Duodenal mucosa (tissue), 2 donors: ENCODE measurements around the gene PRR33.

Experiments
- H3K27ac ChIP-seq: one replicate; pipeline ENCODE4 v1.7.0; 2013; ENCODE audit warnings: low read depth, low read length
- H3K27me3 ChIP-seq, 2 donors: one replicate each; pipeline ENCODE4 v1.7.0; 2013; ENCODE audit warnings: low read length in 2 of 2, control low read depth in 1 of 2; ENCODE audit not compliant: insufficient read depth in 2 of 2, control insufficient read depth in 1 of 2
- H3K36me3 ChIP-seq, 2 donors: one replicate each; pipeline ENCODE4 v1.7.0; 2013; ENCODE audit warnings: low read length in 2 of 2, control low read depth in 1 of 2; ENCODE audit not compliant: insufficient read depth in 2 of 2, control insufficient read depth in 1 of 2
- H3K4me1 ChIP-seq, 2 donors: one replicate each; pipeline ENCODE4 v1.7.0; 2013; ENCODE audit warnings: low read length in 2 of 2, control low read depth in 1 of 2; ENCODE audit not compliant: insufficient read depth in 2 of 2, control insufficient read depth in 1 of 2
- H3K4me3 ChIP-seq, 2 donors: one replicate each; pipeline ENCODE4 v1.7.0; 2013; ENCODE audit warnings: low read length in 2 of 2, low read depth in 1 of 2
- H3K9ac ChIP-seq, 2 donors: one replicate each; pipeline ENCODE4 v1.7.0; 2013; ENCODE audit warnings: low read length in 2 of 2, low read depth in 1 of 2
- H3K9me3 ChIP-seq, 2 donors: one replicate each; pipeline ENCODE4 v1.7.0; 2013; ENCODE audit warnings: low read length in 2 of 2, control low read depth in 1 of 2; ENCODE audit not compliant: control insufficient read depth in 1 of 2

The PRR33 gene

DNA sequence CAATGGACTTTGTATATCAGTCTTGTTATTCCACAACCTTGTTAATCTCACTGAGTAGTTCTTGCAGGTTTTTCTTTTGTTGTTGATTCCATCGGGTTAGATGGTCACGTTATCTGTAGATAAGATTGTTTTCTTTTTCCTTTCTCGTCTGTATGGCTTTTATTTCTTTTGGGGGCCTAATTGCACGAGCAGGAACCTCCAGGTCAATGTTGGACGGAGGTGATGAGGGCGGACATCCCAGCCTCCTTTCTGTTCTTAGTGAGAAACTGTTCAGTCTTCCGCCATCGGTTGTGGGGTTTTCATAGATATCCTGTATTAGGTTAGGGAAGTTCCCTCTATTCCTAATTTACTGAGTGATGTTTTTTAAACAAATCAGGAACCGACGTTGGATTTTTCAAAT is 4.8 kb upstream of the PRR33 start:
- Histone ChIP-seq H3K27ac (no peak overlapping the region), H3K9ac (no peak overlapping the region), H3K4me3 (no peak overlapping the region)

DNA sequence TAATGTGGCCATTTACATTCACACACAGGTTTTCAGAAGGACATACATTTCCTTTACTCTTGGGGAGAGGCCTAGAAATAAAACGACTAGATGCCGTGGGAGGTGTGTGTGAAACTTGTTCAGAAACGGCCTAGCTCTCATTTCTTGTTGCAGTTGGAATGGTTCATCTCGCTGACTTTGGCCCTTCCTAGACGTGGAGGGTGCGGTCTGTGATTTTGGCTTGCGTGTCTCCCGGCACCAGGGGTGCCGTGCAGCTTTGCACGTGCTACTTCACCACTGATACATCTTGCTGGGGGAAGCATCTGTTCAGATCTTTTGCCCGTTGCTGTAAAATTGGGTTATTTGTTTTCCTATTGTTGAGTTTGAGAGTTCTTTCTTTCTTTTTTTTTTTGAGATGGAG is 3.1 kb upstream of the PRR33 start:
- Histone ChIP-seq H3K27ac (no peak overlapping the region), H3K9me3 (no peaks in the 10 kb centered on the region)

More for the DNA sequence above, 4.8 kb upstream of the PRR33 start:
- Histone ChIP-seq H3K4me1 (no peaks in the 10 kb centered on the region), H3K27me3 (no peaks in the 10 kb centered on the region), H3K9me3 (no peaks in the 10 kb centered on the region), H3K36me3 (no peaks in the 10 kb centered on the region)

DNA sequence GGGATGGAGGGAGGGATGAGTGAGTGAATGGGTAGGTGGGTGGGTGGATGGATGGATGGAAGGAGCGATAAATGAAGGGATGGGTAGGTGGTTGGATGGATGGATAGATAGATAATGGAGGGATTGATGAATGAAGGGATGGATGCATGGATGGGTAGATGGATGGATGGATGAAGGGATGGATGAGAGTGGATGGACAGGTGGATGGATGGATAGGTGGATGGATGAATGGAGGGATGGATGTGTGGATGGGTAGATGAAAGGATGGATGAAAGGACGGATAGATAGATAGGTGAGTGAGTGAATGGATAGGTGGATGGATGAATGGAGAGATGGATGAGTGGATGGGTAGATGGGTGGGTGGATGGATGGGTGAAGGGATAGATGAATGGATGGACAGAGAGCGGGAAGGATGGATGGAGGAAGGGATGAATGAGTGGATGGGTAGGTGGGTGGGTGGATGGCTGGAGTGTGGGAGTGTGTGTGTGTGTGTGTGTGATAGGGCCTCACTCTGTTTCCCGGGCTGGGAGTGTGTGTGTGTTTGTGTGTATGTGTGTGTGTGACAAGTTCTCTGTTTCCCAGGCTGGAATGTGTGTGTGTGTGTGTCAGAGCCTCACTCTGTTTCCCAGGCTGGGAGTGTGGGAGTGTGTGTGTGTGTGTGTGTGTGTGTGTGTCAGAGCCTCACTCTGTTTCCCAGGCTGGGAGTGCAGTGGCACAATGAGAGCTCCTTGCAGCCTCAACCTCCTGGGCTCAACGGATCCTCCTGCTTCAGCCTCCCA is 2.1 kb upstream of the PRR33 start:
- Histone ChIP-seq H3K4me1 (peaks cover 0 to 2% of the 10 kb centered on the region in 2 donors), H3K9ac (no peak overlapping the region), H3K27ac (no peak overlapping the region), H3K36me3 (no peaks in the 10 kb centered on the region), H3K27me3 (no peaks in the 10 kb centered on the region), H3K9me3 (no peaks in the 10 kb centered on the region), H3K4me3 (no peak overlapping the region)

More for the DNA sequence above, 3.1 kb upstream of the PRR33 start:
- H3K27me3 ChIP-seq: no peaks in the 10 kb centered on the region
- no peak overlapping the region for H3K9ac ChIP-seq
- no peak overlapping the region for H3K4me3 ChIP-seq
- no peaks in the 10 kb centered on the region for H3K36me3 ChIP-seq
- H3K4me1 ChIP-seq: no peaks in the 10 kb centered on the region

DNA sequence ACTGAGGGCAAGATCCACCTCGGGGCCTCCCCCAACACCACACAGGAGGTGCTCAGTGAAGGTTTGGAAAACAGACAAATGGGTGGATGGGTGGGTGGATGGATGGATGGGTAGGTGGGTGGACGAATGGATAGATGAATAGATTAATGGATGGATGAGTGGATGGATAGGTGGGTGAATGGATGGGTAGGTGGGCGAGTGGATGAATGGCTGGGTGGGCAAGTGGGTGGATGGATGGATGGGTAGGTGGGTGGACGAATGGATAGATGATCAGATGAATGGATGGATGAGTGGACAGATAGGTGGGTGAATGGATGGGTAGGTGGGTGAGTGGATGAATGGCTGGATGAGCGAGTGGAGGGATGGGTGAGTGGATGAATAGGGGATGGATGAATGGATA is 863 bp upstream of the PRR33 start:
- Histone ChIP-seq H3K36me3 (no peaks in the 10 kb centered on the region), H3K4me1 (peaks cover 0 to 3% of the 10 kb centered on the region in 2 donors), H3K9ac (no peak overlapping the region), H3K4me3 (no peak overlapping the region), H3K27me3 (no peaks in the 10 kb centered on the region), H3K9me3 (no peaks in the 10 kb centered on the region), H3K27ac (no peak overlapping the region)

DNA sequence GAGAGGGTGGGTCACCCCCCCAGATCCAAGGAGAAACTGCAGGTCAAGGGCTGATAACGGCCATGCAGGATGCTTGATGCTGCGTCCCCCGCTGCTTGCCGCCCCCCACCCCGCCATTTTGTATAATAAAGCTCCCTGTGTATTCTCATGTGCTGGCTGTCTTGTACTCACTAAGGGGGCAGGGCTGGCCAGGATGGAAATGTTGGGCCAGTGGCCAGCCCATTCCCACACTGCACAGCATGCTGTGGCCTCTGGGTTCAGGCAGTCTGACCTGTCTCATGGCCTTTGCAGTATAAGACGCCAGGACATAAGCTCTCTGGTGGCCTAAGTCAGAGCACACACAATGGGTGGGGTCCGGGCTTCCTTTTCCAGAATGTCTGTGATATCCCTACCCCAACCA is 421 bp upstream of the PRR33 start:
- Histone ChIP-seq H3K27me3 (no peaks in the 10 kb centered on the region), H3K9me3 (no peaks in the 10 kb centered on the region), H3K9ac (no peak overlapping the region), H3K4me1 (peaks cover 0 to 3% of the 10 kb centered on the region in 2 donors), H3K36me3 (no peaks in the 10 kb centered on the region), H3K4me3 (no peak overlapping the region), H3K27ac (no peak overlapping the region)

DNA sequence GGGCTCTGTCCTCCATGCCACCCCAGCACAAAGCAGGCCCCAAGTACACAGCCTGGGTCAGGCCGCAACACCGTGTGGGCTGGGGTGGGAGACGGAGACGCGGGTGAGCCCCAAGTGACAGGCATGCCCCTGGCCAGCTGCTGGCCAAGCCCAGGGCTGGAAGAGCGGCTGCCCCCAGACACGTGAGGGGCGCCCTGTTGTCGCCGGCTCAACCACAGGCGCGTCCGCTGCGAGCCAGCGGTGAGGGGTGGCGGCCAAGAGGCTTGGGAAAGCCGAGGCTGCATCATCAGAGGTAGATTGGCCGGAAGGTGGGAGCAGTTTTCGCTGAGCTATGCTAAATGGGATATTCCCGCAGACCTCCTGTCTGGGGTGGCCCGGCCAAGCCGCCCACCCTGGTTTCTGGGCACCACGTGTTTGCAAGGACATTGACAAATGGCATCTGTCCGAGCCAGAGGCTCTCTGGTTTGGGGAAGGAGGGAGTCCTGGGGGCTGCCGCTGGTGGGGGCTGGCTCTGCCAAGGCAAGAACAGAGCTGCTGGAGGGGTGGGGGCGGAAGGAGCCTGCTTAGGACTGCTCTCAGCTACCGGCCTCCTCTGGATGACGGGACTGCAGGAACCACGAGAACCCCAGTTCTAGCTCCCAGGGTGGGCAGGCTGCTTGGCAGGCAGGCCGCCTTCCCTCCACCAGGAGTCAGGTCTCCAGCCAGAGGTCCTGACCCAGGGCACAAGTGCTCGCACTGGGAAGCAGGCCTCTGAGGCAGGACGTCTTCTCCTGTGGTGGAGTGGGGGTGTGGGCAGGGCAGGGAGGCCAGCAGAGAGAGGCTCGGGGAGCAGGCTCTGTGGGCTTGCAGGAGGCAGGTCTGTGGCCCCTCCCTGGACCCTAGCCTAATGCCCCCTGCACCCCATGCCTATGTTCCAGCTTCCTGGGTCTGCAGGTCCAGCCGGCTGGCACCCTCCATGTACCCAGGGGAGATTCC is 552 bp downstream of the PRR33 start:
- H3K4me3 ChIP-seq: no peak overlapping the region

DNA sequence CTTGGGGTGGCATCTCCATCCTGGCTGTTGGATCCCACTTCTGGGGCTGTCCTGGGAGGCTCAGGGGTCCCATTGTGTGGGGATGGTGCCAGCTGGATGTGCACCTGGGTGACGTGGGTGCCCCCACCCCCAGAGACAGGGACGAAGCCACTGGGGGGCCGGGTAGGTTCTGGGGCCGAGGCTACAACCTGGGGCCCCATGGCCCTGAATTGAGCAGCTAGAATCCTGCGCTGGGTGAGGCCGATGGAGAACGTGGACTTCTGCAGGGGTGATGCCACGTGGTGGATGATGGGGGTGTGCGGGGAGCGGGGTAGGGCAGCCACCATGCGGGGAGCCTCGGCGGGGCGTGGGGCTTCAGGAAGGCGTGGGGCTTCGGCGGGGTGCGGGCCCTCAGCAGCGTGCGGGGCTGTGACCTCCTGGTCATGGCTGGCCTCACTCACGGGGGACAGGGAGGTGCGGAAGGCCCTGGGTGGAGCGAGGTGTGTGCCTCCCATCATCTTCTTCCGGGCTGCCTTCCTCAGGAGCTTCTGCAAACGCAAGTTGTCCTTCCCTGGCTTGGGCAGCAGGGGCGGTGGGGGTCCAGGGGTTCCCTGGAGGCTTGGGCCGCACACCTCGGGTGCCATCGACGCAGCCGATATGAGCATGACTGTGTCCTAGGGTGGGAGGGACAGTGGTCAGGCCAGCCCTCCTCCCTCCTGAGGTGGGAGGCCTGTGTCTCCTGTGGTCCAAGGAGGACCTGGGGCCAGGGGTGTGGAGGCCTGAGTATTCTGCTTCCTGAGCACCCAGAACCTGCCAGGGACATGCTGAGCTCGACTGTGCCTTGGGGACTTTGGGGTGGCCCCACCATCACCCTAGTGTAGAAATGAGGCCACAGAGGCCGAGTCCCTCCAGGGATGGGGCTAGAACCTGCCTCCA is 1.5 kb downstream of the PRR33 start:
- peaks cover 0 to 14% of the 10 kb centered on the region in 2 donors for H3K36me3 ChIP-seq
- H3K4me3 ChIP-seq: no peak overlapping the region
- H3K4me1 ChIP-seq: peaks cover 0 to 3% of the 10 kb centered on the region in 2 donors
- H3K27me3 ChIP-seq: no peaks in the 10 kb centered on the region
- H3K9me3 ChIP-seq: no peaks in the 10 kb centered on the region
- no peak overlapping the region for H3K9ac ChIP-seq
- H3K27ac ChIP-seq: no peak overlapping the region

More for the DNA sequence above, 552 bp downstream of the PRR33 start:
- Histone ChIP-seq H3K27me3 (no peaks in the 10 kb centered on the region), H3K27ac (no peak overlapping the region), H3K36me3 (peaks cover 0 to 5% of the 10 kb centered on the region in 2 donors), H3K9me3 (no peaks in the 10 kb centered on the region), H3K9ac (no peak overlapping the region), H3K4me1 (peaks cover 0 to 3% of the 10 kb centered on the region in 2 donors)

DNA sequence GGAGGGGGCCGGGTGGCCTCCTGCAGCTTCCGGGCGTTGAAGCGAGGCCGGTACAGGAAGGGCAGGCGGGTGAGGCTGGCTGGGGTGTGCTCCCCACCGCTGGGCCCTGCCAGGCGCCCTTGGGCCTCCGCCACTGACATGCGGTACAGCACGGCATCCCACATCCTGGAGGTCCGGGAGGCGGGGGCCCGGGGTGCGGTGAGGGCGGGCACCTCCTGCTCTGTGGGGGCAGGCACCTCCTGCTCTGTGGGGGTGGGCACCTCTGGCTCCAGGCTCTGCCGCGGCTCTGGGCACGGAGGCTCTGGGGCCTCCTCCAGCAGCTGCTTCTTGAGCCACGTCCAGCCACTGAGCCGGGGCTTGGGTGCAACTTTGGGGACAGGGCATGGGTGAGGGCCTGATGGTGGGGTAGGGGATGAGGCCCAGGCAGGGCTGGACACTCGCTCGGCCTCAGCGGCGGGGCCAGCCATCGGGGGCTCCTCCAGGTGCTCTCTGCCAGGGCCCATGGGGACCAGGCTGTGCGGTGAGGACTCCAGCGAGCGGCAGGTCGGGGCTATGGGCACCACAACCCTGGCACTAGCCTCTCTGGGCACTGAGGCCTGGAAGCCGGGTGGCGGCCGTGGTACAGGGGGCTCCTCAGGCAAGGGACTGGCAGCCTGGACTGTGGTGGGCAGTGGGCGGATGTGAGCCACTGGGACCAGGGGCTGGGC is 2.3 kb downstream of the PRR33 start:
- no peak overlapping the region for H3K4me3 ChIP-seq
- H3K9ac ChIP-seq: no peak overlapping the region
- H3K9me3 ChIP-seq: no peaks in the 10 kb centered on the region
- H3K4me1 ChIP-seq: peaks cover 0 to 3% of the 10 kb centered on the region in 2 donors
- H3K27ac ChIP-seq: no peak overlapping the region
- peaks cover 0 to 22% of the 10 kb centered on the region in 2 donors for H3K36me3 ChIP-seq
- H3K27me3 ChIP-seq: no peaks in the 10 kb centered on the region

DNA sequence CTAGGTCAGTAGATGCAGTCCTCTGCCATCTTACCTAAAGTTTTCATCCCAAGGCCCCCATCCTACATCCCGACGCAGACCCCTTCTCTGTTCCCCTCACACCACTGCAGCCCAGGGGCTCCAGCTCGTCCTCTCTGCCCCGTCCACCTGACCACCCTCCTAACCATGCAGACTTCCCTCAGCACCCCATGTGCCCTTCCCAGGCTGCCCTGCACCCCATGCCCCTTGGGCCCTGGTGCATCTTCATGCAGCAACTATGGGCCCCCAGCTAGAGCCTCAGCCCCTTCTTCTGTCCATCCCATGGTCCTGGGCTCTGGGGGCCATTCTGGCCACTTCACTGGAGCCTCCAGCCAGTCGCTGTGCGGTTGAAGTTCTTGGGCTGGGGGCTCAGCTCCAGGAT is 2.9 kb downstream of the PRR33 start:
- Histone ChIP-seq H3K27me3 (no peaks in the 10 kb centered on the region), H3K9ac (no peak overlapping the region), H3K4me1 (peaks cover 0 to 3% of the 10 kb centered on the region in 2 donors), H3K9me3 (no peaks in the 10 kb centered on the region), H3K4me3 (no peak overlapping the region), H3K27ac (no peak overlapping the region), H3K36me3 (peaks cover 0 to 26% of the 10 kb centered on the region in 2 donors)
